Fibroblast of upper back skin (primary cell): Measurements from ENCODE around the gene SLC6A6.

Source experiments
- DNase-seq: peaks from one replicate; pipeline ENCODE4 v3.0.0-alpha.2; 2013

The SLC6A6 gene

GRCh38 chr3:14524920-14525660 is 122.7 kb downstream of the SLC6A6 start:
- DNase-seq = no peak

DNA sequence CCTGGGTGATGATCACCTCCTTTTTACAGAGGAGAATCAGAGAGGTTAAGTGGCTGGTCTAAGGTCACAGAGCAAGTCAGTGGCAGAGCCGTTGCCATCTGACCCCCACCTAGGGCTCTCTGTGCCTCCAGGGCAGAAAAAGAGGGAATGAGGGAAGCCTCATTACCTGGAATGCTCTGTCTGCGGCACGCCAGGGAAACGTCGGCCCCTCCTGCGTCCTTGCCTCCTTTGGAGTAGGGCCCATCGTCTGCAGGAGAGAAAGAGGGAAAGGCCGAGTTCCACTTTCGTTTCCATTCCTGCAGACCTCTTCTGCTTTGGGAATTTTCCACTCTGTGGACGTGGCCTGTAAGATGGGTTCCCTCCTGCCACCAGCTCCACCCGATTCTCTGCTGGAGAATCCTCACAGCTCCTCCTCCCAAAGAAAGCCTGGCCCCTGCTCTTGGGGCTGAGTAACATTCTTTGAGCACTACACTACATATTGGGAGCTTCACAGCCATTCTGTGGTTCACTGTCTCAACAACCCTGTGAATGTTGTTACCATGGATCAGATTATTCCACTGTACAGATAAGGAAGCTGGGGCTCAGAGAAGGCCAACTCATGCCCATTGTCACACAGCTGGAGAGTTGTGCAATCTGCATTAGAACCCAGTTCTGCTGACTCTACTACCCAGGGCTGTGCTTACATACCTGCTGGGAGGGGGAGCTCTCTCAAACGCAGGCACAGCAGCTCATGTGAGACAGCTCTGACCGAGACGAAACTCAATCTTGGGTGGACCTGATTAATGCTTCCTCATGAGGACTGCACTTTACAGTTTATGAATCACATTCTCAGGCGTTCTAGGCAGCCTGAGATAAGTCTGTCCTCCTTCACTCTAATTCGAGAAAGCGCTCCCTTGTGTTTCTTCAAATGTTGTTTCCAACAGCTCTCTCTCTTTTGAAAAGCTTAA is 123.6 kb downstream of the SLC6A6 start:
- DNase-seq = peak; percentile 35

DNA sequence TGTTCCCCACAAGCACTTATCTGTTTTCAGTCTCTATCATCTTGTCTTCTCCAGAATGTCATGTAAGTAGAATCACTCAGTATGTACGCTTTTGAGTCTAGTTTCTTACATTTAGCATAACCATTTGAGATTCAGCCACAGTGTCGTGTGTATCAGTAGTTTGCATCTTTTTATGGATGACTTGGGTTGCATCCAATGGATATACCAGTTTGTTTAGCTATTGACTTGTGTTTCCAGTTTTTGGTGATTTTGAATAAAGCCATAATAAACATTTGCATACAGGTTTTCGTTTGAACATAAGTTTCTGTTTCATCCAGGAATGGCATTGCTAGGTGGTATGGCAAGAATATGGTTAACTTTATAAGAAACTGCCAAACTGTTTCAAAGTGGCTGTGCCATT is 125.7 kb downstream of the SLC6A6 start:
- DNase-seq = no peak

DNA sequence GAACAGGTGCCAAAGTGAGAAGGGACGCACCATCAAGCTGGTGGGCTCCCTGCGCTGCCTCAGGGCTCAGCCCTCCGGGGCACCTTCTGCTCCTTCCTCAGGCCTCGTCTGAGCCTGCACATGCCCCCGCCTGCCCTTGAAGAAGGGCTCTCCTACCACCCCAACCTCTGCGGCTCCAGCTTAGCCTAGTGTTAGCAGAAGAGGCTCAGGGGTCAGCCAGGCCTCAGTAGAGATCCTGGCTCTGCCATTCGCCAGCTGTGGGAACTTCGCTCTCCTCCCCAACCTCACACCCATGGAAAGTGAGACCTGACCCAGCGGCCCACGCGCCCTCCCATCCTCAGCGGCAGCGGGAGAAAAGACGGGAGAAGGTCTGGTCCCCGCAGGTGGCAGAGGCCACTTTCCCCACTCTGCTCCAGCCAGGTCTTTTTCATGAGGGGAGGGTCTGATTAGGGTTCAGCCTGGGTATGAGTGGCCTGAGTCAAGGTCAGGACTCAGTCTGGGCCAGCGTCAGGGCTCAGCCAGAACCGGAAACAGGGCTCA is 129.5 kb downstream of the SLC6A6 start:
- DNase-seq = no peak

GRCh38 chr3:14532691-14533456 is 130.5 kb downstream of the SLC6A6 start:
- no peak for DNase-seq

GRCh38 chr3:14533457-14533958 is 131.1 kb downstream of the SLC6A6 start:
- no peak for DNase-seq

GRCh38 chr3:14534516-14535191 is 132.2 kb downstream of the SLC6A6 start:
- DNase-seq = no peak

GRCh38 chr3:14535616-14536015 is 133.2 kb downstream of the SLC6A6 start:
- no peak for DNase-seq

GRCh38 chr3:14536055-14536815 is 133.8 kb downstream of the SLC6A6 start:
- no peak for DNase-seq

GRCh38 chr3:14536837-14537589 is 134.6 kb downstream of the SLC6A6 start:
- DNase-seq = no peak

GRCh38 chr3:14537590-14538450 is 135.4 kb downstream of the SLC6A6 start:
- DNase-seq = no peak

DNA sequence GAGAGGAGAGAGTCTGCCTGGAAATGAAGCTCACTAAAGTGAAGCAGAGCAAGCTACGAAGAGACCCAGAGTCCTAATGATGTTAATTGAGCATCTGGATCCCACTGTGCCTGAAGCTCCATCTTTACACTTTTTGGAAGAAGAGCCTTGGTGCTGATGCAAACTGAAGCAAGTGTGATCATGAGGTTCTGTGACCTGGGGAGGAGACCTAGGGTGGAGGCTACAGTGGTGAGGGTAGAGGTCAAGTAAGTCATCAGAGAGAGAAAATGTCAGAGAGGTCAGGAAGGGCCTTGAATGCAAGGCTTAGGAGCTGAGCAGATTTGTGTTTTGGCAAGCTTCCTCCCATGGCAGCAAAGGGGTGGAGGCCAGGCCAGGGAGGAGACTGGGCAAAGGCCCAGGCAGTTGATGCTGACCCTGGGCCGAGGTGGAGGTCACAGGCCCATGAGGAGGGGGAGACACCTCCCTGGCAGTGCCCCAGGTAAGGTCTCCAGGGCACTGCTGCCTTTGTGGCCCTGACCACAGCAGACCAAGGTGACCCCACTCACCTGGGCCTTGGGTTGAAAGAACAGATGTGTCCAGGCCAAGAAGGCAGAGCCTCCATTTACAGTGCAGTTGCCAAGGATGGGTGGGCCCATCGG is 136.2 kb downstream of the SLC6A6 start:
- DNase-seq = no peak
